Breast epithelium (tissue), 3 donors: ENCODE data around the gene CRYBG1.

Experiments
- POLR2AphosphoS5 ChIP-seq, 3 donors: sonication (generic); formaldehyde crosslinking; IDR thresholded peaks; one replicate each; pipeline ENCODE4 v1.6.1; 2017; ENCODE audit warnings: antibody characterized with exemption in 3 of 3
- TF ChIP-seq, protein P1 (sequence below), 3 donors: fragments of 450-650 bp; IDR thresholded peaks; one replicate each; pipeline ENCODE4 v1.5.1; 2016 to 2017; ENCODE audit warnings: antibody characterized with exemption in 3 of 3, mild to moderate bottlenecking in 3 of 3, moderate library complexity in 3 of 3

DNA sequence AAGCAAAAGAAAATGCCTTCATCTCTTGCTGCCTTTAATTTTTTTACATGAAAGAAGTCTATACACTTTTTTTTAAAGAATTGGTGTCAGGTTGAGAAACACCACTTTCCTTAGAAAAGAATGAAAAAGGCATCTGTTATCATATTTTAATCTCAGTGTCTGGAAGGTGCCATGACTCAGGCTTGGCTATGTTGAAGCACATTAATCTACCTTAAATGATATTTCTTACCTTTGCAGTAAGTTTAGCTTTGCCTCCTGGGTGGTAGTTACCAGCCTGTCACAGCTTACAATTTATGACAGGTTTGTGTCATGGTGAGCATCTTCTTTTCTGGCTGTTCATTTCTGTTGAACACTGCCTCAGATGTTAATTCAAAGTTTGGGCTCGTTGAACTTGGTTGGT is 173.5 kb downstream of the CRYBG1 start:
- TF ChIP-seq, protein P1, sequence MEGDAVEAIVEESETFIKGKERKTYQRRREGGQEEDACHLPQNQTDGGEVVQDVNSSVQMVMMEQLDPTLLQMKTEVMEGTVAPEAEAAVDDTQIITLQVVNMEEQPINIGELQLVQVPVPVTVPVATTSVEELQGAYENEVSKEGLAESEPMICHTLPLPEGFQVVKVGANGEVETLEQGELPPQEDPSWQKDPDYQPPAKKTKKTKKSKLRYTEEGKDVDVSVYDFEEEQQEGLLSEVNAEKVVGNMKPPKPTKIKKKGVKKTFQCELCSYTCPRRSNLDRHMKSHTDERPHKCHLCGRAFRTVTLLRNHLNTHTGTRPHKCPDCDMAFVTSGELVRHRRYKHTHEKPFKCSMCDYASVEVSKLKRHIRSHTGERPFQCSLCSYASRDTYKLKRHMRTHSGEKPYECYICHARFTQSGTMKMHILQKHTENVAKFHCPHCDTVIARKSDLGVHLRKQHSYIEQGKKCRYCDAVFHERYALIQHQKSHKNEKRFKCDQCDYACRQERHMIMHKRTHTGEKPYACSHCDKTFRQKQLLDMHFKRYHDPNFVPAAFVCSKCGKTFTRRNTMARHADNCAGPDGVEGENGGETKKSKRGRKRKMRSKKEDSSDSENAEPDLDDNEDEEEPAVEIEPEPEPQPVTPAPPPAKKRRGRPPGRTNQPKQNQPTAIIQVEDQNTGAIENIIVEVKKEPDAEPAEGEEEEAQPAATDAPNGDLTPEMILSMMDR (IDR thresholded peaks at IDR 0.05), result no peak
- TF ChIP-seq POLR2AphosphoS5 (IDR thresholded peaks at IDR 0.05), result no peak
